Mucosa of rectum (tissue), 2 donors: ENCODE results near the gene PCDH7.
A peak's percentile ranks its signal among the peaks of the same experiment; 100 is the strongest.

ENCODE experiments used
- H3K27ac ChIP-seq, 2 donors: one replicate each; pipeline ENCODE4 v1.7.0; 2013; ENCODE audit warnings: inconsistent platforms in 2 of 2, low read depth in 2 of 2, low read length in 2 of 2
- H3K27me3 ChIP-seq, 2 donors: one replicate each; pipeline ENCODE4 v1.7.0; 2013; ENCODE audit warnings: low read length in 2 of 2; ENCODE audit not compliant: control insufficient read depth in 2 of 2, insufficient read depth in 2 of 2
- H3K36me3 ChIP-seq, 2 donors: one replicate each; pipeline ENCODE4 v1.7.0; 2013; ENCODE audit warnings: low read length in 2 of 2; ENCODE audit not compliant: control insufficient read depth in 2 of 2, insufficient read depth in 2 of 2
- H3K4me1 ChIP-seq, 2 donors: one replicate each; pipeline ENCODE4 v1.7.0; 2013; ENCODE audit warnings: low read length in 2 of 2, mild to moderate bottlenecking in 1 of 2; ENCODE audit not compliant: control insufficient read depth in 2 of 2, insufficient read depth in 2 of 2
- H3K4me3 ChIP-seq, 2 donors: one replicate each; pipeline ENCODE4 v1.7.0; 2013; ENCODE audit warnings: low read length in 2 of 2
- H3K9ac ChIP-seq, 2 donors: one replicate each; pipeline ENCODE4 v1.7.0; 2013; ENCODE audit warnings: low read length in 2 of 2, low read depth in 1 of 2, mild to moderate bottlenecking in 1 of 2
- H3K9me3 ChIP-seq, 2 donors: one replicate each; pipeline ENCODE4 v1.7.0; 2013; ENCODE audit warnings: low read length in 2 of 2; ENCODE audit not compliant: control insufficient read depth in 2 of 2
- donor health status: healthy.
- donor health status: Normal muscosa, but diverticular disease.

PCDH7 gene, protein sequence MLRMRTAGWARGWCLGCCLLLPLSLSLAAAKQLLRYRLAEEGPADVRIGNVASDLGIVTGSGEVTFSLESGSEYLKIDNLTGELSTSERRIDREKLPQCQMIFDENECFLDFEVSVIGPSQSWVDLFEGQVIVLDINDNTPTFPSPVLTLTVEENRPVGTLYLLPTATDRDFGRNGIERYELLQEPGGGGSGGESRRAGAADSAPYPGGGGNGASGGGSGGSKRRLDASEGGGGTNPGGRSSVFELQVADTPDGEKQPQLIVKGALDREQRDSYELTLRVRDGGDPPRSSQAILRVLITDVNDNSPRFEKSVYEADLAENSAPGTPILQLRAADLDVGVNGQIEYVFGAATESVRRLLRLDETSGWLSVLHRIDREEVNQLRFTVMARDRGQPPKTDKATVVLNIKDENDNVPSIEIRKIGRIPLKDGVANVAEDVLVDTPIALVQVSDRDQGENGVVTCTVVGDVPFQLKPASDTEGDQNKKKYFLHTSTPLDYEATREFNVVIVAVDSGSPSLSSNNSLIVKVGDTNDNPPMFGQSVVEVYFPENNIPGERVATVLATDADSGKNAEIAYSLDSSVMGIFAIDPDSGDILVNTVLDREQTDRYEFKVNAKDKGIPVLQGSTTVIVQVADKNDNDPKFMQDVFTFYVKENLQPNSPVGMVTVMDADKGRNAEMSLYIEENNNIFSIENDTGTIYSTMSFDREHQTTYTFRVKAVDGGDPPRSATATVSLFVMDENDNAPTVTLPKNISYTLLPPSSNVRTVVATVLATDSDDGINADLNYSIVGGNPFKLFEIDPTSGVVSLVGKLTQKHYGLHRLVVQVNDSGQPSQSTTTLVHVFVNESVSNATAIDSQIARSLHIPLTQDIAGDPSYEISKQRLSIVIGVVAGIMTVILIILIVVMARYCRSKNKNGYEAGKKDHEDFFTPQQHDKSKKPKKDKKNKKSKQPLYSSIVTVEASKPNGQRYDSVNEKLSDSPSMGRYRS (N-terminal part only)

DNA sequence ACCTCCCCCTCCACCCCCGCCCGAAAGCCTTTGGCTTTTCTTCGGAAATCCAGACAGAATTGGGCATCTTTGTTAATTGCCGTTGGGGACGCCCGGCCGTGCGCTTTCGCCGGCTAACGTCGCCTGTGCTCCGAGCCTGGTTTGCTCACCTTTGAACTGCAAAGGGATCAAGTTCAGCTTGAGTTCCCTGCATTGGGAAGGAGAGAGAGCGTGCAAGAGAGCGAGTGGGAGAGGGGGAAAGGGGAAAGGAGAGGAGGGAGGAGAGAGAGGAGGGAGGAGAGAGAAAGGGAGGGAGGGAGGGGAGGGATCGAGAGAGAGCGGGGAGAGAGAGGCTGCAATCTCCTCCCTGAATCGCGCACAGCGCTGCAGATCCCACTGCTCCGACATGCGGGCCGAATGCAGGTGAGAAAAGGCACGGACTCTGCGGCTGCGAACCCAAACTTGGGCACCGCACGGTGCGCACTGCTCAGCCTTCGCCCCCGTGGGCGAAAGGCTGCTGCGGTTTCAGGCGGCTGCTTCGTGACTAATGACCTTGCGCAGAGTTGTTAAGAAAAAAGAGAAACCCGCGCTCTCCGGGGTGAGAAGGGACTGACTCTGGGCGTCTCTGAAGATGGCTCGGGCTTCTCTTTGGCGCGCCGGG, at the start of gene PCDH7:
PCDH7 (plus strand) TSS at position 349 of the 640 bp plus-strand sequence. CDS start 1,054 bp downstream, outside the sequence.
- Histone ChIP-seq H3K27me3 (peaks cover 33 to 48% of the 10 kb centered on the region in 2 donors), H3K9me3 (no peaks in the 10 kb centered on the region), H3K27ac (peak within 1 kb of the TSS; percentile 21 to 58), H3K4me1 (peaks cover 22 to 37% of the 10 kb centered on the region in 2 donors), H3K36me3 (no peaks in the 10 kb centered on the region), H3K4me3 (peak within 1 kb of the TSS; percentile 68 to 69), H3K9ac (peak within 1 kb of the TSS; percentile 34 to 60)

DNA sequence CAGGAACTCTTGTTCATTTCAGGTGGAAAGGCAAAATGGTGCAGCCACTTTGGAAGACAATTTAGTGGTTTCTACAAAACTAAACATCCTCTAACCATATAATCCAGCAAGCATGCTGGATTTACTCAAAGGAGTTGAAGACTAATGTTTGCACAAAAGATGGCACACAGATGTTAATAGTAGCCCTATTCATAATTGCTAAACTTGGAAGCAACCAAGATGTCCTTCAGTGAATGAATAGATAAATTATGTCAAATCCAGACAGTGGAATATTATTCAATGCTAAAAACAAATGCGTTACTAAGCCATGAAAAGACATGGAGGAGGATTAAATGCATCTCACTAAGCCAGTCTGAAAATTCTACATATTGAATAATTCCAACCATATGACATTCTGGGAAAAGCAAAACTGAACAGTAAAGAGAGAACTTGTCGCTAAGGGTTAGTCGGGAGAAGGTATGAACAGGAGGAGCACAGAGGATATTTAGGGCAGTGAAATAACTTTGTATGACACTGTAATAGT, 48.2 kb upstream of the PCDH7 start:
- no peaks in the 10 kb centered on the region for H3K36me3 ChIP-seq
- no peaks in the 10 kb centered on the region for H3K4me1 ChIP-seq
- no peaks in the 10 kb centered on the region for H3K9me3 ChIP-seq
- no peak overlapping the region for H3K27ac ChIP-seq
- no peak overlapping the region for H3K9ac ChIP-seq
- H3K4me3 ChIP-seq = no peak overlapping the region
- H3K27me3 ChIP-seq = no peaks in the 10 kb centered on the region

DNA sequence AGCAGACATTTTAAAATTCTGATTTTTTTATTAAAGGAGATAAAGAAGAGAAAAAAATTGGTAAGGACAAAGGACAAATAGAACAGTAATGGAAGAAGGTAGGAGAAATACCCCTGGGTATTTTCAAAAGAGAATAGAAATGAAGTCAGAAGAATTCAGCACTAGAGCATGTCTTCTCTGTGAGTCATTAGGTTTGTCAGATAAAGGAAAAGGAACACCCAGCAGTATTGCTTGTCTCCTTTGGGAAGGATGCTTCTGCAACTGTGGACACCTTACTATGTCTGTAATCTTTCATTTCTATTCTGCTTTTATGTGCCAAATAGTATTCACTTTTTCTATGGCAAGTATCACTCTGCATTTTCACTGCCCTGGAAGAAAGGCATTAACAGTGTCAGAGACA, 24.0 kb upstream of the PCDH7 start:
- H3K9me3 ChIP-seq = no peaks in the 10 kb centered on the region
- H3K9ac ChIP-seq = no peak overlapping the region
- no peak overlapping the region for H3K27ac ChIP-seq
- no peak overlapping the region for H3K4me3 ChIP-seq
- no peaks in the 10 kb centered on the region for H3K27me3 ChIP-seq
- H3K4me1 ChIP-seq = no peaks in the 10 kb centered on the region
- H3K36me3 ChIP-seq = no peaks in the 10 kb centered on the region

DNA sequence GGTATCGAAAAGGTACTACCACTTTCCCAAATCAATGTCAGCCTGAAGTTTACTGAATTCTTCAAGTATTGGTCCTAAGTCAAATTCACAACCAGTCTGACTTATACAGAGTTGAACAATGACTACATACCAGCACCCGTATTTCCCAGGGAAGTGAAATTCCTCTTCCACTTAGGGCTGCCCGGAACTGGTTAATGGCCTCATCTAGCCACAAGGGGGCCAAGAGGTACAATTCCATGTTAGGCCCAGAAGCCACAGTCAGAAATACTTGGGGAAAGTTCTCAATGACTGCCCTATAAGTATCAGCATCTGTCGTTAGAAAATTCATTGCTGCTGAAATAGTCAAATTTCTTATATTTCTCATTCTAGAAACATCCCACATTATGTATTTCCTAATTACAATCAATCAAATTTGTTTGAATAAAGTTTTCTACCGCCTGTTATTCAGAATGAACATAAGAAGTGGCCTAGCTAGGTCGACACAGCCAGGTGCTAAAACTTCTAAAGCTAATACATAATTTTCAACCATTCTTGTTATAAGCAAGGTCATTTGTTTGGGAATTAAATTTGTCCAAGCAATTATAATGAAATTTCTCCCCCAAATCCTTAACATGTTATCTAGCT, 5.6 kb upstream of the PCDH7 start:
- Histone ChIP-seq H3K36me3 (no peaks in the 10 kb centered on the region), H3K27me3 (peaks cover 17 to 18% of the 10 kb centered on the region in 2 donors), H3K4me1 (peaks cover 14 to 16% of the 10 kb centered on the region in 2 donors), H3K27ac (no peak overlapping the region), H3K9ac (no peak overlapping the region), H3K4me3 (no peak overlapping the region), H3K9me3 (peaks cover 0 to 3% of the 10 kb centered on the region in 2 donors)

DNA sequence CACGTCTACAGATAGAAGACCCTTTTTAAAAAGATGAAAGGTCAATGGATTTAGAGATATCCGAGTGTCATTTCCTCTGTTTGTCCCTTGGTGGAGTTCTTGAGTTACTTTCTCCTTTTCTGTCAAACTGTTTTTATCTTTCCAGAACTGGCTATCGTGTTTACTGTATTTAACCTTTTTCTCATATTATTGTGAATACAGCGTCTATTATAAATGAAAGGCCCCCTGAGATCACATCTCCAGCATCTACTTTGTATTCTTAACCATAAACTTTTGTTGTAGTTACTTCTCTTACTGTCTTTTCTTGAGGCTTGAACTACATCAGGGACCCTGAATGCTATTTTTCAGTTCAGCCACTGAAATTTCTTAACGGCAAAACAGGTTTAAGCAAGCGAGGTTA, 4.0 kb upstream of the PCDH7 start:
- no peaks in the 10 kb centered on the region for H3K9me3 ChIP-seq
- no peak overlapping the region for H3K27ac ChIP-seq
- H3K9ac ChIP-seq = no peak overlapping the region
- H3K36me3 ChIP-seq = no peaks in the 10 kb centered on the region
- H3K27me3 ChIP-seq = peaks cover 19 to 29% of the 10 kb centered on the region in 2 donors
- H3K4me1 ChIP-seq = peaks cover 17 to 31% of the 10 kb centered on the region in 2 donors
- no peak overlapping the region for H3K4me3 ChIP-seq

DNA sequence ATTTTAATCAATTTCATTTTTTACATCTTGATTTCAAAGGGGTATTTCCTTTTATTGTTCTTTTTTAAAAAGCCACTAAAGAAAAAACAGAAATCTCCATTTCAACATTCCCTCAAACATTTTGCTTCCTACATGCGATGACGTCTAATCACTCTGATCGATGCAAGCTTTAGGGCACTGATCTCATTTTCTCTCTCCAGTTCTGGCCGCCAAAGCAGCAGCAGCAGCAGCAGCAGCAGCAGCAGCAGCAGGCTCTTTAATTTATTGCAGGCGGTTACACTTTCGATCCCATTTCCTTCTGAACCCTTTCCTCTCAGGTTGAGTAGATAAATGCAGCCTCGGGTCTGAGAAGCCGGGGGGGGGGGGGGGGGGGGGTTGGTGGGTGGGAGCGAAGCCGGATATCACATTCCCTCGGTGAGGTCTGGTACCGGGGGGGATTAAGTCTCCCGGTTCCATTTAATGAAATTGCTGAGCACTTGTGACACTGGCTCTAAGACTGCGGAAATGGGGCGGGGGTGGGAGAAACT, 3.4 kb upstream of the PCDH7 start:
- H3K9ac ChIP-seq = no peak overlapping the region
- no peak overlapping the region for H3K27ac ChIP-seq
- peaks cover 19 to 31% of the 10 kb centered on the region in 2 donors for H3K27me3 ChIP-seq
- no peaks in the 10 kb centered on the region for H3K9me3 ChIP-seq
- peak overlapping the region; percentile 33 to 69 for H3K4me3 ChIP-seq
- H3K4me1 ChIP-seq = peaks cover 19 to 37% of the 10 kb centered on the region in 2 donors
- H3K36me3 ChIP-seq = no peaks in the 10 kb centered on the region

DNA sequence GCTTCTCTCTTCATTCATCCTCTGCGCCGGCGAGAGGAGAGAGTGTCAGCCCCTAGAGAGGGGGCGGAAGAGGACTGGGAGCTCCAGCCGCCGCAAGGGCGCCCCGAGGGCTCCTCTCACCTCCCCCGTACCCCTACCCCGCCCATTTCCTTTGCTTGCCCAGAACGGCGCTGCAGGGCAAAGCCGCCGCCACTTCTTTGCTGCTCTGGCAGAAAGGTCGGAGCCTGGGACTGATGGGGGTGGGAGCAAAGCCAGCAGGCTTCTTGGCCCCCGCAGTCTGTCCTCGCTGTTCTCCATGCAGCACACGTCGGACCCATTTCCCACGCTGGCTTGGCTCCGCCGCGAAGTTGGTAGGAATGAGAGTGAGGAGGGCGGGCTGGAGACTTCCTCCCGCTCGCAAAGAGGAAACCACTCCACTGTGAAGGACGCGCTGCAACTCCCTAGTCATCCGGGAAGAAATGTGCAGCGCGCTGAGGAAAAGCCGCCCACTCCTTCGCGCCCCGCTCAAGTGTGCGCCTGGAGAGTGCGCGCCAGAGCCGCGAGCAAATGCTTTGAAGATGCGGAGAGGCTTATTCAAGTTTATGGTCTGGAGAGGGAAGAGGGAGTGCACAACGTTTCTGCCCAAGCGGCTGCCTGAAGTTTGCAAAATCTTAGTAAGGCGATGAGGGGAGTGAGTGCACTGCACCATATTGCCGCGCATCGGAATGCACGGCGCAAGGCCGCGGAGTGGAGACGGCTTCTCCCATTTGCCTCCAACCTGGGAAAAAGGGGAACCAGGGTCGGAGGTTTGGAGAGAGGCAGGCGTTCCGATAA, 2.8 kb upstream of the PCDH7 start:
- Histone ChIP-seq H3K27ac (no peak overlapping the region), H3K4me1 (peaks cover 21 to 37% of the 10 kb centered on the region in 2 donors), H3K36me3 (no peaks in the 10 kb centered on the region), H3K9ac (no peak overlapping the region), H3K9me3 (no peaks in the 10 kb centered on the region), H3K27me3 (peaks cover 23 to 34% of the 10 kb centered on the region in 2 donors), H3K4me3 (peak overlapping the region; percentile 33 to 69)

DNA sequence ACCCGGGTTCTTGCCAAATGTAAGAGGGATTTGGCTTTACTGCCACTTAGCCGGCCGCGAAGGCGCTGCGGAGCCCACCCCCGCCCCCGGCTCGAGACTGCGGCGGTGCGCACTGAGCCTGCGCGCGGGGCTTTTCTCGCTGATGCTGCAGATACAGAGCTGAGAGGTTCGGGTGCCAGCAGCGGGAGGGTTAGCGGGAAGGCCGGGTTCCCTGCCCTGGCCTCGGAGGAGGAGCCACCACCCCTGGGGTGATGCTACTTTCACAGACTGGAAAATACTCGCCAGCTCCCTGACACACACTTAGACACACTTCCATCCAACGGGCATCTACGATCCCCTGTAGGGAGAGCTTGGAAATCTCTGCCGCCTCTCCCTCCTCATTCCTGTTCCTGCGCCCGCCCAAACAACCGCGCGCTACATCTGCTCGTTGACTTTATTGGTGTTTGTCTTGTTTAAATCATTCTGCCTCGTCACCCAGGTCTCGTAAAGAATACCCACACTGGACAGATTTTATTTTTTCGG, 2.1 kb upstream of the PCDH7 start:
- peaks cover 30 to 40% of the 10 kb centered on the region in 2 donors for H3K27me3 ChIP-seq
- H3K9me3 ChIP-seq = no peaks in the 10 kb centered on the region
- peak overlapping the region in 1 of 2 donors; percentile 9 for H3K27ac ChIP-seq

More for the DNA sequence above, 2.1 kb upstream of the PCDH7 start:
- H3K9ac ChIP-seq = no peak overlapping the region
- peak overlapping the region; percentile 33 to 69 for H3K4me3 ChIP-seq
- H3K4me1 ChIP-seq = peaks cover 22 to 37% of the 10 kb centered on the region in 2 donors
- no peaks in the 10 kb centered on the region for H3K36me3 ChIP-seq
